Body of pancreas (tissue), 4 donors: ENCODE data around the gene SLC41A3. TPM values are rescaled to one million over a fixed set of nuclear protein-coding genes. Genes with fewer than 3 reads are reported as not detected.

Experiments used
- ATAC-seq: fragments of 150-250 bp; one replicate; pipeline ENCODE4 v1.9.1; 2016
- DNase-seq, 4 donors: peaks; one replicate each; pipeline ENCODE4 v3.0.0-alpha.2; 2019
- H3K27ac ChIP-seq, 4 donors: fragments of 200-600 bp; sonication (generic); 1 replicate in 3 of 4; 2 replicates in 1 of 4; pipeline versions ENCODE4 v1.5.1 to v1.6.1; 2016 to 2019; ENCODE audit warnings: mild to moderate bottlenecking in 1 of 4, mixed read lengths in 1 of 4, moderate library complexity in 1 of 4
- H3K27me3 ChIP-seq, 2 donors: fragments of 200-600 bp; sonication (generic); one replicate each; pipeline ENCODE4 v1.6.0; 2016; ENCODE audit warnings: mild to moderate bottlenecking in 1 of 2
- H3K36me3 ChIP-seq, 2 donors: fragments of 200-600 bp; sonication (generic); replicated peaks in 1 of 2; 2 replicates each; pipeline ENCODE4 v1.5.1; 2016; ENCODE audit warnings: low read depth in 2 of 2; ENCODE audit not compliant: insufficient read depth in 1 of 2
- H3K4me1 ChIP-seq: fragments of 200-600 bp; sonication (generic); one replicate; pipeline ENCODE4 v1.6.0; 2016
- H3K4me3 ChIP-seq, 2 donors: fragments of 200-600 bp; sonication (generic); 1 replicate in 1 of 2; 2 replicates in 1 of 2; pipeline ENCODE4 v1.5.1; 2016 to 2019
- H3K9me3 ChIP-seq, 3 donors: fragments of 200-600 bp; sonication (generic); 1 replicate in 2 of 3; 2 replicates in 1 of 3; pipeline ENCODE4 v1.5.1; 2016
- POLR2A ChIP-seq, 3 donors: fragments of 450-650 bp; IDR thresholded peaks; one replicate each; pipeline ENCODE4 v1.6.1; 2016; ENCODE audit warnings: antibody characterized with exemption in 3 of 3, mild to moderate bottlenecking in 2 of 3
- WGBS, 2 donors: methylation state at CpG; one replicate each; pipeline ENCODE4 v1.1.5; 2017; 5-methylcytosine and 5-hydroxymethylcytosine counted together
- intact Hi-C: fragments of 100-400 bp; cut with DNase I; formaldehyde crosslinking; loops from one replicate; pipeline ENCODE4 v1.15.1; 2023
- total RNA-seq, 2 donors: library from RNA; depleted of rRNA; stranded (reverse); fragments of >200 nt; gene quantifications; one replicate each; pipeline ENCODE4 v1.1.0, GENCODE V29; 2016
- TF ChIP-seq, protein P1 (sequence below), 7 experiments: fragments of 450-650 bp in 4 of 7; fragments of 200-600 bp in 3 of 7; sonication (generic) in 3 of 7; IDR thresholded peaks; one replicate each; pipeline ENCODE4 v1.5.1; 2016 to 2019; ENCODE audit warnings: antibody characterized with exemption in 7 of 7

Gene SLC41A3
- total RNA-seq, 2 donors from 2014 or later: 27.4 to 41.0 TPM

DNA sequence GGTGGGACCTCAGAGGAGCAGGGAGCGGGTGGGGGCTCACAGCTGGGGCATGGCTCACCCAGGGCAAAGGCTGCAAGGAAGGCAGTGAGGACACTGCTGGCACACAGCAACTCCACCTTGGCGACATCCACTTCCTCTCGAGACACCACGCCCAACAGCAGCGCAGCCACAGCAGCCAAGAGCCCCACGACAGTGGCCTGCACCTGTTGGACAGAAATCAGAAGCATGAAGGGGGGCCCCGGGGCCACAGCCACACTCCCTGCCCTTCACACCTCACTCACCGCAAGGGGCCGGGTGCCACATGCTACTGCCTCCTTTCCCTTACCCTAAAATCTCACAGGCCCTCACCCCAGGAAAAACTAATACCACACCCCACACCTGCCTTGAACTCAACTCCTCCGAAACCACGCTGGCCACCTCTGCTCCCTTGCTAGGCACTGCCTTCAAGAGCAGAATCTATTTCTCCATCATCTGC lies 57.6 kb downstream of the SLC41A3 start:
- ATAC-seq (no peak), DNase-seq (no peak)
- Histone ChIP-seq H3K9me3 (peaks cover 0 to 7% (median 0%) of the 10 kb centered on the region in 3 donors), H3K4me3 (no peak overlapping the region), H3K4me1 (no peaks in the 10 kb centered on the region), H3K36me3 (no peaks in the 10 kb centered on the region), H3K27ac (no peak overlapping the region), H3K27me3 (no peaks in the 10 kb centered on the region)
- no peak for TF ChIP-seq POLR2A (IDR thresholded peaks at IDR 0.05)
- TF ChIP-seq, protein P1, sequence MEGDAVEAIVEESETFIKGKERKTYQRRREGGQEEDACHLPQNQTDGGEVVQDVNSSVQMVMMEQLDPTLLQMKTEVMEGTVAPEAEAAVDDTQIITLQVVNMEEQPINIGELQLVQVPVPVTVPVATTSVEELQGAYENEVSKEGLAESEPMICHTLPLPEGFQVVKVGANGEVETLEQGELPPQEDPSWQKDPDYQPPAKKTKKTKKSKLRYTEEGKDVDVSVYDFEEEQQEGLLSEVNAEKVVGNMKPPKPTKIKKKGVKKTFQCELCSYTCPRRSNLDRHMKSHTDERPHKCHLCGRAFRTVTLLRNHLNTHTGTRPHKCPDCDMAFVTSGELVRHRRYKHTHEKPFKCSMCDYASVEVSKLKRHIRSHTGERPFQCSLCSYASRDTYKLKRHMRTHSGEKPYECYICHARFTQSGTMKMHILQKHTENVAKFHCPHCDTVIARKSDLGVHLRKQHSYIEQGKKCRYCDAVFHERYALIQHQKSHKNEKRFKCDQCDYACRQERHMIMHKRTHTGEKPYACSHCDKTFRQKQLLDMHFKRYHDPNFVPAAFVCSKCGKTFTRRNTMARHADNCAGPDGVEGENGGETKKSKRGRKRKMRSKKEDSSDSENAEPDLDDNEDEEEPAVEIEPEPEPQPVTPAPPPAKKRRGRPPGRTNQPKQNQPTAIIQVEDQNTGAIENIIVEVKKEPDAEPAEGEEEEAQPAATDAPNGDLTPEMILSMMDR (IDR thresholded peaks at IDR 0.05): no peak
- WGBS, 2 donors: 92 to 98% methylated on average over 10 to 11 of the region's 11 CpGs
- intact Hi-C loops: no loop called here

DNA sequence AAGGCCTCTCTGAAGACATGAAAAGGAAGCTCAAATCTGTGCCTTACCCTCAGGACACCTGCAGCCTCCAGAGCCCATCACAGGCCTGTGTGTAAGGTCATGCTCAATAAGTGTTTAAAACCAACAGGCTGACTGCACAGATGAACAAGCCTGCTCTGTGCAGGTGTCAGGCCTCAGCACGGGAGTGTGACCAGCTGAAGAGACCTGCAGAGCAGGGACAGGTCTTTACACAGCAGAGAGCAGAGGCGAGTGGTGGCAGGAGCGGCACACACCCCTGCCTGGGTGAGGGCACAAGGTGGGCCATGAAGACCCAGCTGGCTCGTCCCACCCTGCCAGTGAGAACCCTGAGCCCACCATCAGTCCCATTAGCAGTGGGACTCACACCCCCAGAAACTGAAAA lies 58.1 kb downstream of the SLC41A3 start:
- no peak for DNase-seq
- no peak for ATAC-seq
- Histone ChIP-seq H3K4me3 (no peak overlapping the region), H3K36me3 (no peaks in the 10 kb centered on the region), H3K9me3 (peaks cover 0 to 7% (median 0%) of the 10 kb centered on the region in 3 donors), H3K27ac (no peak overlapping the region), H3K4me1 (no peaks in the 10 kb centered on the region), H3K27me3 (no peaks in the 10 kb centered on the region)
- TF ChIP-seq, protein P1 (IDR thresholded peaks at IDR 0.05): no peak
- no peak for TF ChIP-seq POLR2A (IDR thresholded peaks at IDR 0.05)
- intact Hi-C loops: no loop called here
- WGBS, 2 donors: 85 to 92% methylated on average over 3 to 4 of the region's 4 CpGs

DNA sequence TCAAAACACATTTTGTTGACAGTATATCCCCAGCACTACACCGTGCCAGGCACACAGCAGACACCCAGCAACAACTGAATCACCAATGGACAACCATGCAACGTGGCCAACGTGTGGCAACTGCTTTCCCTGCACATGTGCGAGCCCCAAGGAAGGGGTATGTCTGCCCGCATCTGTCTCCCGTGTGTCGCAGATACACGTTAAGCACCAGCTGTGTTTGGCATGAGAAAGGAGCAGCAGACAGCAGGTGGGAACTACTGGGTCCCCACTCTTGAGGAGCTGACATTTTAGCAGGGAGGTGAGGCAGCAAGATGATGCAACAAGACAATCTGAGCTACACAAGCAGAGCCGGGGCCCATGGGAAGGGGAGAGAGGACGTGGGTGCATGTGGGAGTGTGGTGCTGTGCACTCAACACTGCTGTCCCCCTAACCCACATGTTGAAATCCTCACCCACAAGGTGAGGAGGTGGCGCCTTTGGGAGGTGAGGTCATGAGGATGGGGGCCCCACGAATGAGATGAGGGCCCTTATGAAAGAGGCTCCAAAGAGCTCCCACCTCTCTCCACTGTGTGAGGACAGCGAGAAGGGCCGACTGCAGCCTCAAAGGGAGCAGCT lies 58.7 kb downstream of the SLC41A3 start:
- Histone ChIP-seq H3K27me3 (no peaks in the 10 kb centered on the region), H3K27ac (no peak overlapping the region), H3K36me3 (no peaks in the 10 kb centered on the region), H3K4me1 (no peaks in the 10 kb centered on the region), H3K9me3 (peaks cover 0 to 7% (median 0%) of the 10 kb centered on the region in 3 donors), H3K4me3 (no peak overlapping the region)
- WGBS, 2 donors: 84 to 90% methylated on average over 8 to 14 of the region's 14 CpGs
- intact Hi-C loops: no loop called here
- no peak for TF ChIP-seq POLR2A (IDR thresholded peaks at IDR 0.05)
- TF ChIP-seq, protein P1 (IDR thresholded peaks at IDR 0.05): no peak
- ATAC-seq: no peak
- no peak for DNase-seq

DNA sequence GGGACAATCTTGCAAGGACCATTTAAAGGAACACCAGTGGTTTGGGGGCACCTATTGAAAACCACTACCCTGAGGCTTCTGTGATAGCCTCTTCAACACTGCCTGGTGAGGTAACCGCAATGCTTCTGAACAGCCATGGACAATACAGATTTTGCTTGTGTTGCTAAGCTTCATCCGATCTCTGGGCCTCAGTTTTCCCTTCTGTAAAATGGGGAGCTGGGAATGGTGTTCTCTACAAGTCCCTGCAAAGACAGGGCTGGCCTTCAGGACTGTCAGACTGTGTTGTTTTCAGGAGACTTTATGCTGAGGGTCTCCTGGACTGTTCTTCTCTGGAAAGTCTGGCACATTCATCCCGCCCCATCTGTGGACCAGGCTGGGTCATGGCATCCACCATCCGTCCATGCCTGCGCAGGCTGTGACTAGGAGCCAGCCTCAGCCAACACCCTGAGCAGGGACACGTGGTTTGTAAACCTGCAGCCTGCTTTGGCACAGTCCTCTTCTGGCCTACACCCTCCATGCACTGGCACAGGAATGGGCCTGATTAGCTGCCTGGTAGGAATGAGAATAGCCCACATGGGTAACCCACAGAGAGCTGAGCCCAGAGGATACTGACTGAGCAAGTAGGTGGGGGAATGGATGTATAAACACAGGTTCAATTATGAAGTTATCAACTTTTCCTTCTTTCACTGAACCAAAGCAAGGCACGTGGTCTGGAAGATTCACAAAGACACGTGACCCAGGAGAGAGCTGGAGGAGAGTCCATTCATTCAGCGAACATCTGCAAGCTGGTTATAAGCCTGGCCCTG lies 59.7 kb downstream of the SLC41A3 start:
- Histone ChIP-seq H3K4me1 (no peaks in the 10 kb centered on the region), H3K36me3 (no peaks in the 10 kb centered on the region), H3K27me3 (no peaks in the 10 kb centered on the region), H3K9me3 (peaks cover 0 to 7% (median 0%) of the 10 kb centered on the region in 3 donors), H3K27ac (no peak overlapping the region), H3K4me3 (no peak overlapping the region)
- 87 to 93% methylated on average over 9 of the region's 9 CpGs for WGBS, 2 donors
- TF ChIP-seq, protein P1 (IDR thresholded peaks at IDR 0.05): no peak
- no peak for TF ChIP-seq POLR2A (IDR thresholded peaks at IDR 0.05)
- ATAC-seq: no peak
- intact Hi-C loops: no loop called here
- no peak for DNase-seq
